ENCODE measurements around the gene AIG1.
"Not testable (repeated sequence)": the region's sequence is repeated elsewhere in the genome, so short reads cannot be mapped to it uniquely, and the experiment has no call there.

The AIG1 gene

DNA sequence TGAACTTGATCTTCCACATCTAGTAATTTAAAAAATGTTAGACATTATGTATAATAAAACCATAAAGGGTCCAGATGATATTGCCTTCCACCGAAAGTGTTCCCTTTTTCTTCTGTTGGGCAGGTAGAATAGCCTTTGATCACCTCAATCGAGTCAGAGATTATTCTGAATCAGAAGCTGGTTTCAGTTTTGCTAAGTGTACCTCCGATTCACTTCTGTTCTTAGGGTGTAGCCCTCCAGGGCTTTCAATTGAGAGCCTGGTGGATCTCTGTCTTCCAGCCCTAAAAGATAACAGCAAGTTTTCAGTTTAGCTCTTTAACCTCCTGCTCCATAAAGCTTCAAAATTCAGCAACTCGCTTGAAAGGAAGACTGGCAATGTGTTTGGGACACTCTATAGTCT is 21.1 kb upstream of the AIG1 start:
- TF ChIP-seq, protein P1, sequence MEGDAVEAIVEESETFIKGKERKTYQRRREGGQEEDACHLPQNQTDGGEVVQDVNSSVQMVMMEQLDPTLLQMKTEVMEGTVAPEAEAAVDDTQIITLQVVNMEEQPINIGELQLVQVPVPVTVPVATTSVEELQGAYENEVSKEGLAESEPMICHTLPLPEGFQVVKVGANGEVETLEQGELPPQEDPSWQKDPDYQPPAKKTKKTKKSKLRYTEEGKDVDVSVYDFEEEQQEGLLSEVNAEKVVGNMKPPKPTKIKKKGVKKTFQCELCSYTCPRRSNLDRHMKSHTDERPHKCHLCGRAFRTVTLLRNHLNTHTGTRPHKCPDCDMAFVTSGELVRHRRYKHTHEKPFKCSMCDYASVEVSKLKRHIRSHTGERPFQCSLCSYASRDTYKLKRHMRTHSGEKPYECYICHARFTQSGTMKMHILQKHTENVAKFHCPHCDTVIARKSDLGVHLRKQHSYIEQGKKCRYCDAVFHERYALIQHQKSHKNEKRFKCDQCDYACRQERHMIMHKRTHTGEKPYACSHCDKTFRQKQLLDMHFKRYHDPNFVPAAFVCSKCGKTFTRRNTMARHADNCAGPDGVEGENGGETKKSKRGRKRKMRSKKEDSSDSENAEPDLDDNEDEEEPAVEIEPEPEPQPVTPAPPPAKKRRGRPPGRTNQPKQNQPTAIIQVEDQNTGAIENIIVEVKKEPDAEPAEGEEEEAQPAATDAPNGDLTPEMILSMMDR (conservative IDR thresholded peaks at IDR 0.05; ENCODE audit: low read depth, low read length) = no peak

DNA sequence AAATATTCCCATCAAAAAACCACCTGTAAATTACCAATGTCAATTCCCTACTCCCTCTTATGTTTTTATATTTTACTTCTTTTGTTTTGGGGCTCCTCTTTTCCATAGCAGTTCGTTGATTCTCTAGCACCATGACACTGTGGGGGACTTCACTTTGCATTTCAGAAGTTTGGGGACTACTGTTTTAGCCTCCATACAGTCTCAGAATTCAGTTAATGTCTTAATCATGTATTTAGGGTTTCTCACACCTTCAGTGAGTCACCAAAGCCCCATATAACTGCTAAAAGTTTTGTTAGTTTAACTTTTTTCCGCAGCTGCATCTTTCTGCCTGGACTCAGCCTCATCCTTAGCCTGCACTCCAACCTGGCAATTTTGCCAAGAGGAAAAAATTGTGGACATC is 20.7 kb upstream of the AIG1 start:
- no peak overlapping the region for H3K4me2 ChIP-seq
- H2AFZ ChIP-seq (ENCODE audit: low read depth) = no peak overlapping the region
- no peaks in the 10 kb centered on the region for H3K27me3 ChIP-seq (ENCODE audit: insufficient read depth, low read depth)
- H3K36me3 ChIP-seq (ENCODE audit: insufficient read depth) = no peaks in the 10 kb centered on the region
- no peaks in the 10 kb centered on the region for H3K4me1 ChIP-seq (ENCODE audit: low read depth, poor library complexity, severe bottlenecking)
- TF ChIP-seq, protein P1 (conservative IDR thresholded peaks at IDR 0.05; ENCODE audit: low read depth, low read length) = no peak
- H4K20me1 ChIP-seq (ENCODE audit: insufficient read depth) = no peaks in the 10 kb centered on the region
- H3K79me2 ChIP-seq (ENCODE audit: insufficient read depth, low read depth) = no peaks in the 10 kb centered on the region
- H3K9ac ChIP-seq = no peak overlapping the region
- H3K4me3 ChIP-seq (IDR thresholded peaks at IDR 0.05; ENCODE audit: insufficient read depth, low read depth, low read length) = no peak overlapping the region
- H3K27ac ChIP-seq = no peak overlapping the region

More for the DNA sequence above, 21.1 kb upstream of the AIG1 start:
- Histone ChIP-seq H3K4me3 (IDR thresholded peaks at IDR 0.05; ENCODE audit: insufficient read depth, low read depth, low read length) (no peak overlapping the region), H3K4me2 (no peak overlapping the region), H3K27me3 (ENCODE audit: insufficient read depth, low read depth) (no peaks in the 10 kb centered on the region), H2AFZ (ENCODE audit: low read depth) (no peak overlapping the region), H3K79me2 (ENCODE audit: insufficient read depth, low read depth) (no peaks in the 10 kb centered on the region), H3K36me3 (ENCODE audit: insufficient read depth) (no peaks in the 10 kb centered on the region), H3K9ac (no peak overlapping the region), H3K4me1 (ENCODE audit: low read depth, poor library complexity, severe bottlenecking) (no peaks in the 10 kb centered on the region), H4K20me1 (ENCODE audit: insufficient read depth) (no peaks in the 10 kb centered on the region), H3K27ac (no peak overlapping the region)

- not testable (repeated sequence) for H3K9ac ChIP-seq; H3K27ac ChIP-seq; H4K20me1 ChIP-seq (ENCODE audit: insufficient read depth); H3K79me2 ChIP-seq (ENCODE audit: insufficient read depth, low read depth); H3K4me1 ChIP-seq (ENCODE audit: low read depth, poor library complexity, severe bottlenecking); H3K4me2 ChIP-seq; H3K4me3 ChIP-seq (IDR thresholded peaks at IDR 0.05; ENCODE audit: insufficient read depth, low read depth, low read length); H3K27me3 ChIP-seq (ENCODE audit: insufficient read depth, low read depth); H3K36me3 ChIP-seq (ENCODE audit: insufficient read depth); H2AFZ ChIP-seq (ENCODE audit: low read depth)
Observed at GRCh38 chr6:143044345-143044744, 16.3 kb upstream of the AIG1 start.

GRCh38 chr6:143049611-143050010 is 11.1 kb upstream of the AIG1 start:
- Histone ChIP-seq H3K27ac (no peak overlapping the region), H4K20me1 (ENCODE audit: insufficient read depth) (no peaks in the 10 kb centered on the region), H3K9ac (no peak overlapping the region), H3K79me2 (ENCODE audit: insufficient read depth, low read depth) (no peaks in the 10 kb centered on the region), H3K36me3 (ENCODE audit: insufficient read depth) (no peaks in the 10 kb centered on the region), H3K4me1 (ENCODE audit: low read depth, poor library complexity, severe bottlenecking) (no peaks in the 10 kb centered on the region), H3K4me3 (IDR thresholded peaks at IDR 0.05; ENCODE audit: insufficient read depth, low read depth, low read length) (no peak overlapping the region), H3K27me3 (ENCODE audit: insufficient read depth, low read depth) (no peaks in the 10 kb centered on the region), H3K4me2 (no peak overlapping the region), H2AFZ (ENCODE audit: low read depth) (no peak overlapping the region)
- TF ChIP-seq, protein P1 (conservative IDR thresholded peaks at IDR 0.05; ENCODE audit: low read depth, low read length) = no peak

- H4K20me1 ChIP-seq (ENCODE audit: insufficient read depth) = no peaks in the 10 kb centered on the region
- no peak overlapping the region for H3K4me3 ChIP-seq (IDR thresholded peaks at IDR 0.05; ENCODE audit: insufficient read depth, low read depth, low read length)
- no peaks in the 10 kb centered on the region for H3K4me1 ChIP-seq (ENCODE audit: low read depth, poor library complexity, severe bottlenecking)
- TF ChIP-seq, protein P1 (conservative IDR thresholded peaks at IDR 0.05; ENCODE audit: low read depth, low read length) = no peak
- H3K4me2 ChIP-seq = no peak overlapping the region
- no peaks in the 10 kb centered on the region for H3K36me3 ChIP-seq (ENCODE audit: insufficient read depth)
- H3K27me3 ChIP-seq (ENCODE audit: insufficient read depth, low read depth) = no peaks in the 10 kb centered on the region
- no peaks in the 10 kb centered on the region for H3K79me2 ChIP-seq (ENCODE audit: insufficient read depth, low read depth)
- no peak overlapping the region for H2AFZ ChIP-seq (ENCODE audit: low read depth)
- no peak overlapping the region for H3K27ac ChIP-seq
- H3K9ac ChIP-seq = no peak overlapping the region
Observed at GRCh38 chr6:143050509-143050908, 10.2 kb upstream of the AIG1 start.
